A549 (cell line): ENCODE measurements around the gene INPP5A.

Experiments
- CTCF ChIP-seq: fragments of >200 bp; sonication (Bioruptor Twin); formaldehyde crosslinking; IDR thresholded peaks from 3 replicates; pipeline ENCODE4 v1.5.1; 2016
- EP300 ChIP-seq, 2 experiments: fragments of >200 bp; sonication (Bioruptor Twin); formaldehyde crosslinking; IDR thresholded peaks; 2 replicates in 1 of 2; 3 replicates in 1 of 2; pipeline ENCODE4 v1.6.1; 2016 to 2017
- POLR2A ChIP-seq: IDR thresholded peaks from 2 replicates; pipeline ENCODE4 v1.6.1; 2012; ENCODE audit warnings: mild to moderate bottlenecking, low read length
- RFX5 ChIP-seq: fragments of 450-650 bp; IDR thresholded peaks from 2 replicates; pipeline ENCODE4 v1.7.1; 2014; ENCODE audit warnings: antibody characterized with exemption, mild to moderate bottlenecking, moderate library complexity
- ZFP36 ChIP-seq: fragments of 450-650 bp; IDR thresholded peaks from 2 replicates; pipeline ENCODE4 v1.6.1; 2014; ENCODE audit warnings: borderline replicate concordance; ENCODE audit not compliant: partially characterized antibody

DNA sequence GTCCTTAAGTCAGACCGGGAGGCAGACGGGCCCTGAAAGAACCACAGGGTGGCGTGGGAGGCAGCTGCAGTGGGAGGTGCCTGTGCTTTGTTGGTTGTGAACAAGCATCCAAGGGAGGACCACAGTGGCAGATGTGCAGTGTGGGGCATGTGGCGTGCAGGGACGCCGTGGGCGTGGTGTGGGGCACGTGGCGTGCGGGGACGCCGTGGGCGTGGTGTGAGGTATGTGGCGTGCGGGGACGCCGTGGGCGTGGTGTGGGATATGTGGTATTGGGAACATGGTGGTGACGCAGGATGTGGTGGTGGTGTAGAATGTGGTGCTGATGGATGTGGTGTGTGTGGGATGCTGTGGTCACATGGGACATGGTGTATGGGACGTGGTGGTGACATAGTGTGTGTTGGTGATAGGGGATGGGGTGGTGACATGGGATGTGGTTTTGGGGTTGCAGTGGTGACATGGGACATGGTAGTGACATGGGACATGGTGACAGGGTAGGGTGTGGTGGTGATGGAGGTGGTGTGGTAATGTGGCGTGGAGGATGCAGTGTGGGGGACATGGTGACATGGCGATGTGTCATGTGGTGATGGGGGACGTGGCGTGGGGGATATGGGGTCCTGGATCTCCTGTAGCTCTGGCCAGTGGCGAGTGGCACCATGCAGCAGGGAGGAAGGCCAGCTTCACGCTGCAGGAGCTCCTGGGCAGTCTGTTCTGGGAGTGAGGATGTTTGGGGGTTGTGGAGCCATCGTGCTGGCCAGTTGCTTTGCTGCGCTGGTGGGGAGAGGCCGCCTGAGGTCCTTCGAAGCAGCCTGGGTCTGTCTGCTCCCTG is 78.8 kb downstream of the INPP5A start:
- TF ChIP-seq CTCF, result no peak
- no peak for TF ChIP-seq EP300 (IDR thresholded peaks at IDR 0.05)
- no peak for TF ChIP-seq ZFP36
- no peak for TF ChIP-seq POLR2A
- no peak for TF ChIP-seq RFX5
